Stimulated activated naive CD8-positive, alpha-beta T cell treated with anti-CD3 and anti-CD28 coated beads, Interleukin-15, Interleukin-2, amounts not matched to agents 100 ng/mL and 50 ng/mL, for 24 hours (primary cell): Measurements from ENCODE around the gene CXCL11.

ENCODE experiments used
- H3K27ac Mint-ChIP-seq: one replicate; pipeline ENCODE4 v1.8.0; 2021; ENCODE audit warnings: mild to moderate bottlenecking, mixed read lengths
- H3K27me3 Mint-ChIP-seq: one replicate; pipeline ENCODE4 v1.8.0; 2021; ENCODE audit warnings: mixed read lengths
- H3K36me3 Mint-ChIP-seq: one replicate; pipeline ENCODE4 v1.8.0; 2021; ENCODE audit warnings: low read depth, mixed read lengths
- H3K4me1 Mint-ChIP-seq: one replicate; pipeline ENCODE4 v1.8.0; 2021; ENCODE audit warnings: low read depth, mixed read lengths
- H3K4me3 Mint-ChIP-seq: one replicate; pipeline ENCODE4 v1.8.0; 2021; ENCODE audit warnings: mild to moderate bottlenecking, mixed read lengths
- H3K9me3 Mint-ChIP-seq: one replicate; pipeline ENCODE4 v1.8.0; 2021; ENCODE audit warnings: mixed read lengths

Gene CXCL11

DNA sequence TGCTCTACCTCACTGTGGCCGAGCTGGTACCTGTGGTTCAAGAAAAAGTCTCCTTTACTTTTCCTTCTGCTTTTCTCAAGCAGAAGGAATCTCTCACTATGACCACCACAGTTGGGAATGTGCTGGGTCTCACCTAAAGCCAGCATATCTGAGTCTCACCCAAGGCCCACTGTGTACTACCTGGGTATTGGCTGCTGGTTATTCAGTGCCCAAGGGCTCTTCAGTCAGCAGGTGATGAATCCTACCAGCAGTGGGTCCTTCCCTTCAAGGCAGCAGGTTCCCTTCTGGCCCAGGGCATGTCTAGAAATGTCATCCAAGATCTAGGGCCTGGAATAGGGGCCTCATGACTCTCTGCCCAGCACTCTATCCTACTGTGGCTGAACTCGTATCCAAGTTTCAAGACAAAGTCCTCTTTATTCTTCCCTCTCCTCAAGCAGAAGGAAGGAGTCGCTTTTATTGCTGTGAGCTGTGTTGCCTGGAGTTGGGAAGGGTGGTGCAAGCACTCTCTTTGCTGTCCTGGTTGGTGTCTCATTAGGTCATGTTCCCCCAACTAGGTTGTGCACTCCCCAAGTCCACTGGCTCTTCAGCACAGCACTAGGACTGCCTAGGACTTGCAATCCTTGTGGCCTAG is 18.7 kb downstream of the CXCL11 start:
- no peak overlapping the region for H3K4me3 Mint-ChIP-seq
- no peak overlapping the region for H3K27ac Mint-ChIP-seq
- H3K36me3 Mint-ChIP-seq, result no peaks in the 10 kb centered on the region
- peaks cover 4% of the 10 kb centered on the region for H3K27me3 Mint-ChIP-seq
- H3K4me1 Mint-ChIP-seq, result peaks cover 11% of the 10 kb centered on the region
- H3K9me3 Mint-ChIP-seq, result no peaks in the 10 kb centered on the region

DNA sequence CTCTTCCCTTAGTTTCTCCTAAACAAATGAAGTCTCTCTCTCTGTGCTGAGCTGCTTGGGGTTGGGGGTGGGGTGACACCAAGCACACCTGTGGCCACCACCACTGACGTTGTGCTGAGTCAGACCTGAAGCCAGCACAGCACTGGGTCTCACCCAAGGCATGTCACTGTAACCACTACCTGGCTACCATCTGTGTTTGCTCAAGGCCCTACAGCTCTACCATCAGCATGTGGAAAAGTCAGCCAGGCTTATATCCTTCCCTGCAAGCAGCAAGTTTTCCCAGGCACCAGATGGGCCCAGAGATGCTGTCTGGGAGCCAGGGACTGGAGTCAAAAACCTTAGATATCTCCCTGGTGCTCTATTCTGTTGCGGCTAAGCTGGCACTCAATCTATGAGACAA is 19.5 kb downstream of the CXCL11 start:
- Mint-ChIP-seq H3K4me1 (peaks cover 11% of the 10 kb centered on the region), H3K9me3 (no peaks in the 10 kb centered on the region), H3K36me3 (no peaks in the 10 kb centered on the region), H3K27ac (no peak overlapping the region), H3K27me3 (peaks cover 4% of the 10 kb centered on the region), H3K4me3 (no peak overlapping the region)

DNA sequence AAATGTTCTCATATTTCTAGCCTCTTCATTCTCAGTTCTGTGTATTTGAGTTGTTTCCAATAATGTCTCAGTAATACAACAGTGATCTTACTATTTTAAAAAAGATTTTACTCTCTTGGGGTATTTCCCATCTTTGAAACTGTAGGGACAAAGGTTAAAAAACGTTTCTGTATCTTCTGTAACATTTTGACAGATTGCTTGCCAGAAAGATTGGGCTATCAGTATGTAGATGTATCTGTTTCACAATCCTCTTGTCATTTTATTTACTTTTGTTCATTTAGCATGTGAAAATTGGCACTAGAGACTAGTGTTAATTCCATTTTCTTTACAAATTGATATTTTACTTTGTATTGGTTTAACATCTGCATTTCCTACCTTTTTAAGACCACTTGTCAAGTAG is 22.3 kb downstream of the CXCL11 start:
- Mint-ChIP-seq H3K27me3 (peaks cover 10% of the 10 kb centered on the region), H3K4me3 (no peak overlapping the region), H3K9me3 (no peaks in the 10 kb centered on the region)

DNA sequence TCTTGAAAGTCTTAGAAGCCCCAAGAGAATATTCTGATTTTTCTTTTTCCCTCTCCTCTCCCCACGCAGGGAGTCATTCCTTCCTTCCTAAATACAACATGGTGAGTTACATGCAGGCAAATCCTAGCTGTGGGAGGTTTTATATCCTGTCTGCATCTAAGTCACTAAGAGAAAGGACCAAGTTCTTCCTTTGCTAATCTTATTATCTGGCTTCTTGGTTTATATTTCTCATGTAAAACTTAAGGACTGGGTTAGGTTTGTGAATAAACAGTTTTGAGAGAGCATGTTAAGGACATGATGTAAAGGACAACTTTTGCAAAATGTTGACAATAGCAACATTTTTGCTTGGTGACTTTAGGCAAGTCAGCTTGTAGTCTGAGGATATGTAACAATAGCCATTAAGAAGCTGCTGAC is 23.5 kb downstream of the CXCL11 start:
- Mint-ChIP-seq H3K4me1 (peaks cover 11% of the 10 kb centered on the region), H3K36me3 (no peaks in the 10 kb centered on the region), H3K27ac (peak overlapping the region; percentile 68), H3K9me3 (no peaks in the 10 kb centered on the region), H3K27me3 (peaks cover 12% of the 10 kb centered on the region), H3K4me3 (no peak overlapping the region)

More for the DNA sequence above, 22.3 kb downstream of the CXCL11 start:
- Mint-ChIP-seq H3K36me3 (no peaks in the 10 kb centered on the region), H3K27ac (no peak overlapping the region), H3K4me1 (peaks cover 11% of the 10 kb centered on the region)

DNA sequence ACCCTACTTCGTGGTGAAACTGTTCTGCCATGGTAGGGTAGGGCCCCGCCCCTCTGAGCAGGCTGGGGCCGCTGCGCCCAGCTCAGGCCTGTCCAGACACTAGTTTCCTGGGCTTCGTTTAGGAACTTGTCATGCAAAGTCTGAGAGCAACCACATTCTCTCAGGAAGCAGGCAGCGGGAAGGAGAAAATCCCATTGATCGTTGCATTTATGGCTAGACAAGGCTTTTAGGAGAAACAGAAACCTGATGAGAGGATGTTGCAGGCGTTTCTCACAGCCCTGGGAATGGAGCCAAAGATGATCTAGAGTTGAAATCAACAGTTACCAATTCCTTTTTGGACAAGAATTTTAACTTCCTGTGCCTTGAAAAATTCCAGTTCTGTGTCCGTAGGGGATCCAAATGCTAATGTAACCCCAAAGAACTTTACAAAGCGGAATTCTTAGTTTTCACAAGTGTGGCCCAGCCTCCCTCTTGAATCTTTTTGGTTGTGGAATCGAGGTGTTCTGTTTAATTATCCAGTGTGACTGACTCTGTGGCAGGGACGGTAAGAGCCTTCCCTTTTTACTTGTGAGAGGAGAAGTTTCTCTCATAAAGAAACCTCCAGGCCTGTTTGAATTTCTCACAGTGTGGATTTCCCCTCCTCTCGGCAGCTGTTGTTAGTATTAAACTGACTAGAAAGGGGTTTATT is 24.0 kb downstream of the CXCL11 start:
- H3K4me1 Mint-ChIP-seq, result peaks cover 11% of the 10 kb centered on the region
- H3K9me3 Mint-ChIP-seq, result no peaks in the 10 kb centered on the region
- no peak overlapping the region for H3K4me3 Mint-ChIP-seq
- peaks cover 17% of the 10 kb centered on the region for H3K27me3 Mint-ChIP-seq
- H3K27ac Mint-ChIP-seq, result peak overlapping the region; percentile 56
- H3K36me3 Mint-ChIP-seq, result no peaks in the 10 kb centered on the region

DNA sequence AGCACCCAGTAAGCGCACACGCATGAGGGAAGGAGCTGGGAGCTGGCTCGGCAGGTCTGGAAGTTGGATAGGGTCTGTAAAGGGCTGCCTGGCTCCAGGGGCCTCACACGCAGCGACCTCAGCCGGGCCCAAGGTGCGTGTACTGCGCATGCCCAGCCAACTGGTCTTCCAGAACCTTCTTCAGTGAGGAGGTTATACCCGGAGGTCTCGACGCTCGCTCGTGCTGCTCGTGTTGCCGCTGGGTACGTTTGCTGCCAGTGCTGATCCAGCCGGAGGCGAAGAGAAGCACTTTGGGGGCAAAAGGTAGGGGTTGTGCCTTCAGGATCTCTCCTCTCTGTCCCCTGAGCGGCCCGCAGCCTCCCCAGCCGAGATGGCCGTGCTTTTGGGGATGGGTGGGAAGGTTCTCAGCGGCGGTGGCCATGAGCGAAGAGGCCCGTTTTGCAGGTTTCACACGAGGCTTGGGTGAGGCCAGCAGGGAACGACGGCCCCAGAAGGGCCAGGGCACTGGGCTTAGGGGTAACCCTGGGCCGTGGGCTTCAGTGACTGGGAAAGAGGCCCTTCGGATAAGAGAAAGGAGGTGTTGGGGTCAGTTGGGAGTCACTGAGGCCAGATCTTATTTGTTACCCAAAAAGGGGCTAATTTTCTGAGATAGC is 24.7 kb downstream of the CXCL11 start:
- H3K4me1 Mint-ChIP-seq, result peaks cover 8% of the 10 kb centered on the region
- peaks cover 20% of the 10 kb centered on the region for H3K27me3 Mint-ChIP-seq
- no peak overlapping the region for H3K4me3 Mint-ChIP-seq
- H3K36me3 Mint-ChIP-seq, result no peaks in the 10 kb centered on the region
- no peaks in the 10 kb centered on the region for H3K9me3 Mint-ChIP-seq
- no peak overlapping the region for H3K27ac Mint-ChIP-seq

DNA sequence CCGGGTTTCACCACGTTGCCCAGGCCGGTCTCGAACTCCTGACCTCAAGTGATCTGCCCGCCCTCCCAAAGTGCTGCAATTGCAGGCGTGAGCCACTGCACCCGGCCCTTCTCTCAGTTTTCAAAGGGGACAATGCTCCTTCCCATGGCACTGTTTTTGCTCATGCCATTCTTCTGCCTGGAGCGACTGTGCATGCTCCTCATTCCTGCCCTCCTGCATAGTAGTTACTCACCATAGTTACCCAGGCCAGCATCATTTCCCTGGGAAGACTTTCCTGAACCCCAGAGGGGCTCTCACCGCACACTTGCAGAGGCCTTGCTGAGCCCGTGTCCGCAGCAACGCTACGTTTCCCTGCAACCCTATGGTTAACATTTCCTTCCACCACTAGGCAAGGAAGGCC is 25.3 kb downstream of the CXCL11 start:
- Mint-ChIP-seq H3K27me3 (peaks cover 25% of the 10 kb centered on the region), H3K4me3 (no peak overlapping the region), H3K27ac (no peak overlapping the region), H3K9me3 (no peaks in the 10 kb centered on the region), H3K4me1 (peaks cover 8% of the 10 kb centered on the region), H3K36me3 (no peaks in the 10 kb centered on the region)

DNA sequence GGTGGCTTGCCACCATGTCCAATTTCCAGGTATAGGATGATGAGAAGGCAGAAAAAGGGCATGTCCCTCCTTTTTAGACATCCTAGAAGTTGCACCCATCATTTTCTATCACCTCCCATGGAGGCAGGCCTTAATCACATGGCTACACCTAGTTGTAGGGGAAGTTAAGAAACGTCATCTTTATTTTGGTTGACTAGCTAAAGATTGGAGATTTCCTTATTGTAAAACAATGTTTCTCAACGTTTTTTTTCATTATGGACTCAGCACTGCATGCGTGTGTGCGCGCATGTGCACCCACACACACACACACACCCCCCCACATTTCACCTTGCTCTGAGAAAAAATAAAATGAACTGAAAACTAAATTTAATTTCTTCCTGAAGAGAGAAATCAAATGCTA is 26.6 kb downstream of the CXCL11 start:
- Mint-ChIP-seq H3K4me1 (peaks cover 3% of the 10 kb centered on the region), H3K36me3 (no peaks in the 10 kb centered on the region), H3K9me3 (no peaks in the 10 kb centered on the region), H3K4me3 (no peak overlapping the region), H3K27me3 (peaks cover 27% of the 10 kb centered on the region), H3K27ac (no peak overlapping the region)

DNA sequence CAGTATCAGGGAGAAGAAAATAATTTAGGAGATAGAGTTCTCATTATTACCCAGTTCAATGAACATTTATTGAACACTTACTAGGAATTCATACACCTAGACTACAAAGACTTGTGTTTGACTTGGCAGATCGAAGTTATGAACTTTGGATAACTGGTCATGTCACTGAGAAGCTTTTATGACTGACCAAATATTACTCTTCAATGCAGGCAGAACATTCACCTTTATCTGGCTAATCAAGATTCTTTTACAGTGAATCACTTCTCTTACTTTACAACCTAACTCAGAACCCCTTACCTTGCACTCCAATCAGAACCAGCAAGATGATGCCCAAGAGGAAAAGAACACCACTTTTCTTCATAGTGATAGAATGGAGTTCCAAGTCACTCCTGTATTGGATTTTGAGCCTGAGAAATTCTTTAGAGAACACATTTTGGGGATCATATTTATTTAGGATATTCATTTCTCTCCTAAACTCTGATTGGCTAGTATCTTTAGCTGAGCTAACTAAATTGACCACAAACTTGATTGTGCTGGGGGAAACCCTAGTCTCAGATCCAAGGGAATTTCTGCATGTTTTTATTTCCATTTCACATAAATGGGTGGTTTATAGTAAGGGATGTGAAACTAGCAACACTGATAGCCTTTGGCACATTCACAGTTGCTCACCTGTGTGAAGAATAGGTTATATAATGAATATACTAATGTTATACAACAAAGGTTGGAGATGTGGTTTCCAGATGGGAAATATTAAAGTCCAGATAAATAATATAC is 28.6 kb downstream of the CXCL11 start, which contains the start of gene CXCL9:
Gene CXCL9, minus strand, starts transcription at position 421 of the 774 bp plus-strand sequence. Its CDS starts 60 bp downstream, at position 361.
- Mint-ChIP-seq H3K4me3 (peak within 1 kb of the TSS; percentile 64), H3K4me1 (peaks cover 6% of the 10 kb centered on the region), H3K36me3 (no peaks in the 10 kb centered on the region), H3K27me3 (peaks cover 27% of the 10 kb centered on the region), H3K9me3 (no peaks in the 10 kb centered on the region), H3K27ac (peak within 1 kb of the TSS; percentile 19)

DNA sequence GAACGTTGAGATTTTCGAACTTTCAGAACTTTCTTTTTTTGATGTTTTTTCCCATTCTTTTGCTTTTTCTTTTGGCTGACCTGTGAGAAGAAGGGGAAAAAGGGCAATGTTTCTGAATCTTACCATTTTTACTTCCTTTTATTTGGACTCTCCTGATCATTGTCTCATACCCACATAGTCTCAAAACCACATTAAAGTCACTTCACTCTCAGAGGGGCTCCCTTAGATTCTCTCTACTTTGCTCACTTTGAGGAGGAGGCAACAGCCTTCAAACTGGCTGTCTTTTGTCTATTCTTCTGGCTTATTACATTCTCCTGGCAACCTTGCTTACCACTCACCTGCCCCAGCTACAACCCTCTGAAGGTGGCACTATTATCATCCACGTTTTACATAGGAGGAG is 32.2 kb downstream of the CXCL11 start:
- Mint-ChIP-seq H3K4me1 (peaks cover 6% of the 10 kb centered on the region), H3K9me3 (no peaks in the 10 kb centered on the region), H3K36me3 (no peaks in the 10 kb centered on the region), H3K4me3 (no peak overlapping the region), H3K27me3 (peaks cover 22% of the 10 kb centered on the region), H3K27ac (no peak overlapping the region)

DNA sequence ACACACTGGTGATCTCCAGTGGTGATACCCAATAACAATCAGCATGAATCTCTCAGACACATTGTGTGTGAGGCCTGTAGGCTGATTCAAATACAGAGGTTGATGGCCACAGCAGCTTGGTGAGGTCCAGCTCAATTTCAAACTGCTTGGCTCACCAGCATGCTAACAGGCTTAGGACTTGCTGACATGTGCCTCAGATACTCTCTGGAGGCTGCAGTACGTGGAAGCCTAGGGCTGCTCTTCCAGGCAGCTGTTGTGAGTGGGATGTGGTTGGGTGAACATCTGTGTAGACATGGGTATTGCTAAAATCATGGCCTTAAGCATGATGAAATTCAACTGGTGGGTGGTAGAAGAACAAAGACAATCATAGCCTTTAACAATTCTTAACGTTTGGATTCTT is 32.8 kb downstream of the CXCL11 start:
- no peak overlapping the region for H3K4me3 Mint-ChIP-seq
- peaks cover 21% of the 10 kb centered on the region for H3K27me3 Mint-ChIP-seq
- peaks cover 6% of the 10 kb centered on the region for H3K4me1 Mint-ChIP-seq
- no peaks in the 10 kb centered on the region for H3K36me3 Mint-ChIP-seq
- peak overlapping the region; percentile 24 for H3K27ac Mint-ChIP-seq
- H3K9me3 Mint-ChIP-seq, result no peaks in the 10 kb centered on the region

DNA sequence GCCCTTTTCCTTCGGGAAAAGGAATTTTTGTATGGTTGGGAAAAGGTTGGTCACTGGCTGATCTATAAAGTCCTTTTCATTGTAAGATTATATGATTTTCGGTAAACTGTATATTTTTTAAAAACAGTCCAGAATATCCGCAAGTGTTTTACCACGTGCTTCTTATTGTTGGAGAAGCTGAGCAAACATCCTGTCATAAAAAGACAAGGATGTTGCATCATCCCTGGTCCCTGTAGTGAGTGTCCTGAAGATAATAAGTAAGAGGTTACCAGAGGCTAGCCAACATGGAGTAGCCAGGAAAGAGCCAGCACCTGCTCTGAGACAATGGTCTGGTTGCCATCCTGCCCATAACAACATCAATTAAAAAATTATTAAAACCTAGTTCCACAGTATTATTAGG is 33.7 kb downstream of the CXCL11 start:
- Mint-ChIP-seq H3K4me1 (peaks cover 6% of the 10 kb centered on the region), H3K27ac (no peak overlapping the region), H3K36me3 (no peaks in the 10 kb centered on the region), H3K9me3 (no peaks in the 10 kb centered on the region), H3K4me3 (no peak overlapping the region), H3K27me3 (peaks cover 18% of the 10 kb centered on the region)

DNA sequence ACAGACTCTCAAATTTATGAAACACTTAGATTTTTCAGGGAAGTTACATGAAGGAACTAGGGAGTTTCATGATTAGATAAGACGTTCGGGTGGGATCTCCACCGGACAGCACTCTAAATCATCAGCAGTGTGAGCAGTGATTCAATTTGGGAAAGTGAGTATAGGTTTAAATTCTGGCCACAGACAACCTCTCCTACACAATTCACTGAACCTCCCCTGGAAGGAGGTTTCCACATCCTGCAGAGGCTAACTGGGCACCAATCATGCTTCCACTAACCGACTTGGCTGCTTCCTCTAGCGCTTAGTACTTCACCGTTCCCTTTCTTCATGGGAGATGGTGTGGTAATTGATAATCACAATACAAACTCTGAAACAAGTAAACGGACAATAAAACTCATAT is 34.2 kb downstream of the CXCL11 start:
- H3K4me3 Mint-ChIP-seq, result no peak overlapping the region

DNA sequence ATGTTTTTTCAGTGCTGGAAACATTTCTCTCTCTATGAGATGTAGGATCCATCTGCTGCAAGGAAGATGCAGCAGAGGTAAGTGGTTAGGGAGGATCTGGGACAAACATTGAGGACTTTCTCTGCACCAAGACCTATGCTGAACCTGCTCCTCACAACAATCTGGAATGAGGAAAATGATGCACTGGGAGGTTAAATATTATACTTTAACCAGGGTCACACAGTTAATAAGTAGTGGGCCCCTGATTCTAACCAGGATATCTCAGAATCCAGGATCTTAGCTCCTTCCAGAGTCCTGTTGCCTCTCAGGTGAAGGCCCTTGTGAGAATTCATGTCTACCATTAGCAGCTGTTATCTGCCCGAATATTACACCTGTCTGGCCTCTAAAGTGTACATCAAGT is 35.6 kb downstream of the CXCL11 start:
- H3K4me3 Mint-ChIP-seq, result no peak overlapping the region
- H3K9me3 Mint-ChIP-seq, result no peaks in the 10 kb centered on the region
- peaks cover 5% of the 10 kb centered on the region for H3K27me3 Mint-ChIP-seq
- no peaks in the 10 kb centered on the region for H3K36me3 Mint-ChIP-seq
- no peak overlapping the region for H3K27ac Mint-ChIP-seq
- peaks cover 6% of the 10 kb centered on the region for H3K4me1 Mint-ChIP-seq

More for the DNA sequence above, 34.2 kb downstream of the CXCL11 start:
- H3K27me3 Mint-ChIP-seq, result peaks cover 13% of the 10 kb centered on the region
- H3K27ac Mint-ChIP-seq, result no peak overlapping the region
- no peaks in the 10 kb centered on the region for H3K9me3 Mint-ChIP-seq
- peaks cover 6% of the 10 kb centered on the region for H3K4me1 Mint-ChIP-seq
- no peaks in the 10 kb centered on the region for H3K36me3 Mint-ChIP-seq
